ENCODE data around the gene TMEM204.

TMEM204 gene

GRCh38 chr16:1530883-1531637 is 2.4 kb upstream of the TMEM204 start:
- Histone ChIP-seq H3K36me3 (ENCODE audit: low read depth) (no peaks in the 10 kb centered on the region), H3K27me3 (ENCODE audit: insufficient read depth, poor library complexity, severe bottlenecking) (no peaks in the 10 kb centered on the region), H3K4me3 (ENCODE audit: severe bottlenecking) (no peak overlapping the region), H3K27ac (ENCODE audit: poor library complexity, severe bottlenecking) (no peak overlapping the region), H3K4me1 (ENCODE audit: insufficient read depth, poor library complexity, severe bottlenecking) (peaks cover 6% of the 10 kb centered on the region), H3K9me3 (ENCODE audit: severe bottlenecking) (no peaks in the 10 kb centered on the region)
- DNase-seq (ENCODE audit: low spot score) (no peak), ATAC-seq (ENCODE audit: low read depth) (no peak)
- TF ChIP-seq CTCF (IDR thresholded peaks at IDR 0.05; ENCODE audit: poor library complexity, severe bottlenecking) = no peak

GRCh38 chr16:1531638-1531910 is 1.9 kb upstream of the TMEM204 start:
- H3K9me3 ChIP-seq (ENCODE audit: severe bottlenecking) = no peaks in the 10 kb centered on the region
- no peak overlapping the region for H3K4me3 ChIP-seq (ENCODE audit: severe bottlenecking)
- H3K27me3 ChIP-seq (ENCODE audit: insufficient read depth, poor library complexity, severe bottlenecking) = no peaks in the 10 kb centered on the region
- peaks cover 6% of the 10 kb centered on the region for H3K4me1 ChIP-seq (ENCODE audit: insufficient read depth, poor library complexity, severe bottlenecking)
- ATAC-seq (ENCODE audit: low read depth) = no peak
- H3K27ac ChIP-seq (ENCODE audit: poor library complexity, severe bottlenecking) = no peak overlapping the region
- no peak for TF ChIP-seq CTCF (IDR thresholded peaks at IDR 0.05; ENCODE audit: poor library complexity, severe bottlenecking)
- no peak for DNase-seq (ENCODE audit: low spot score)
- H3K36me3 ChIP-seq (ENCODE audit: low read depth) = no peaks in the 10 kb centered on the region

- Histone ChIP-seq H3K9me3 (ENCODE audit: severe bottlenecking) (no peaks in the 10 kb centered on the region), H3K27ac (ENCODE audit: poor library complexity, severe bottlenecking) (no peak overlapping the region), H3K4me3 (ENCODE audit: severe bottlenecking) (no peak overlapping the region), H3K36me3 (ENCODE audit: low read depth) (no peaks in the 10 kb centered on the region), H3K4me1 (ENCODE audit: insufficient read depth, poor library complexity, severe bottlenecking) (peaks cover 6% of the 10 kb centered on the region), H3K27me3 (ENCODE audit: insufficient read depth, poor library complexity, severe bottlenecking) (no peaks in the 10 kb centered on the region)
- no peak for TF ChIP-seq CTCF (IDR thresholded peaks at IDR 0.05; ENCODE audit: poor library complexity, severe bottlenecking)
- no peak for DNase-seq (ENCODE audit: low spot score)
- ATAC-seq (ENCODE audit: low read depth) = peak; percentile 51
Measured at GRCh38 chr16:1532081-1532760, 1.2 kb upstream of the TMEM204 start.

GRCh38 chr16:1532771-1533170 is 695 bp upstream of the TMEM204 start:
- Histone ChIP-seq H3K27ac (ENCODE audit: poor library complexity, severe bottlenecking) (no peak overlapping the region), H3K4me3 (ENCODE audit: severe bottlenecking) (no peak overlapping the region), H3K4me1 (ENCODE audit: insufficient read depth, poor library complexity, severe bottlenecking) (peaks cover 6% of the 10 kb centered on the region), H3K27me3 (ENCODE audit: insufficient read depth, poor library complexity, severe bottlenecking) (no peaks in the 10 kb centered on the region), H3K36me3 (ENCODE audit: low read depth) (no peaks in the 10 kb centered on the region), H3K9me3 (ENCODE audit: severe bottlenecking) (no peaks in the 10 kb centered on the region)
- no peak for TF ChIP-seq CTCF (IDR thresholded peaks at IDR 0.05; ENCODE audit: poor library complexity, severe bottlenecking)
- no peak for ATAC-seq (ENCODE audit: low read depth)
- no peak for DNase-seq (ENCODE audit: low spot score)
